Breast epithelium (tissue), 3 donors: ENCODE measurements around the gene H2AZ2.

Experiments
- POLR2A ChIP-seq: fragments of 450-650 bp; IDR thresholded peaks from one replicate; pipeline ENCODE4 v1.6.1; 2016; ENCODE audit warnings: antibody characterized with exemption, mild to moderate bottlenecking, moderate library complexity
- POLR2AphosphoS5 ChIP-seq, 3 donors: sonication (generic); formaldehyde crosslinking; IDR thresholded peaks; one replicate each; pipeline ENCODE4 v1.6.1; 2017; ENCODE audit warnings: antibody characterized with exemption in 3 of 3
- TF ChIP-seq, protein P1 (sequence below), 3 donors: fragments of 450-650 bp; IDR thresholded peaks; one replicate each; pipeline ENCODE4 v1.5.1; 2016 to 2017; ENCODE audit warnings: antibody characterized with exemption in 3 of 3, mild to moderate bottlenecking in 3 of 3, moderate library complexity in 3 of 3

DNA sequence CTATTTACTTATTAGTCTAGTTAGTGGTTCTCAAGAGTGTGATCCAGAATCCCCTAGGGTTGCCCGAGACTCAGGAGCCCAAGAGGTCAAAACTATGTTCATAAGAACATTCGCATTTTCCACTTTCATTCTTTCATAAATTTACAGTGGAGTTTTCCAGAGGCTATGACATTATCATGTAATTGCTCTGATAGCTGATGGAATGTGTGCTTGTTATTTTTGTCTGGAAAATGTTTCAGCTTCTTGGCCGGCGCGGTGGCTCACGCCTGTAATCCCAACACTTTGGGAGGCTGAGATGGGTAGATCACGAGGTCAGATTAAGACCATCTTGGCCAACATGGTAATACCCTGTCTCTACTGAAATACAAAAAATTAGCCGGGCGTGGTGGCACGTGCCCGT, 27.4 kb upstream of the H2AZ2 start:
- no peak for TF ChIP-seq POLR2AphosphoS5 (IDR thresholded peaks at IDR 0.05)
- TF ChIP-seq, protein P1, sequence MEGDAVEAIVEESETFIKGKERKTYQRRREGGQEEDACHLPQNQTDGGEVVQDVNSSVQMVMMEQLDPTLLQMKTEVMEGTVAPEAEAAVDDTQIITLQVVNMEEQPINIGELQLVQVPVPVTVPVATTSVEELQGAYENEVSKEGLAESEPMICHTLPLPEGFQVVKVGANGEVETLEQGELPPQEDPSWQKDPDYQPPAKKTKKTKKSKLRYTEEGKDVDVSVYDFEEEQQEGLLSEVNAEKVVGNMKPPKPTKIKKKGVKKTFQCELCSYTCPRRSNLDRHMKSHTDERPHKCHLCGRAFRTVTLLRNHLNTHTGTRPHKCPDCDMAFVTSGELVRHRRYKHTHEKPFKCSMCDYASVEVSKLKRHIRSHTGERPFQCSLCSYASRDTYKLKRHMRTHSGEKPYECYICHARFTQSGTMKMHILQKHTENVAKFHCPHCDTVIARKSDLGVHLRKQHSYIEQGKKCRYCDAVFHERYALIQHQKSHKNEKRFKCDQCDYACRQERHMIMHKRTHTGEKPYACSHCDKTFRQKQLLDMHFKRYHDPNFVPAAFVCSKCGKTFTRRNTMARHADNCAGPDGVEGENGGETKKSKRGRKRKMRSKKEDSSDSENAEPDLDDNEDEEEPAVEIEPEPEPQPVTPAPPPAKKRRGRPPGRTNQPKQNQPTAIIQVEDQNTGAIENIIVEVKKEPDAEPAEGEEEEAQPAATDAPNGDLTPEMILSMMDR (IDR thresholded peaks at IDR 0.05): no peak
- no peak for TF ChIP-seq POLR2A
